ENCODE measurements around the gene LRRC8C. TPM values are rescaled to one million over a fixed set of nuclear protein-coding genes. Genes with fewer than 3 reads are reported as not detected.

Gene LRRC8C
- total RNA-seq, 1 donor from 2014 or later: 5.2 TPM

GRCh38 chr1:89697383-89697782 lies 64.5 kb downstream of the LRRC8C start:
- Mint-ChIP-seq H3K36me3 (peaks cover 5% of the 10 kb centered on the region), H3K4me3 (no peak overlapping the region), H3K4me1 (ENCODE audit: unreplicated experiment) (peaks cover 25% of the 10 kb centered on the region), H3K27ac (no peak overlapping the region), H3K27me3 (no peaks in the 10 kb centered on the region), H3K9me3 (no peaks in the 10 kb centered on the region)
- TF ChIP-seq, protein P1, sequence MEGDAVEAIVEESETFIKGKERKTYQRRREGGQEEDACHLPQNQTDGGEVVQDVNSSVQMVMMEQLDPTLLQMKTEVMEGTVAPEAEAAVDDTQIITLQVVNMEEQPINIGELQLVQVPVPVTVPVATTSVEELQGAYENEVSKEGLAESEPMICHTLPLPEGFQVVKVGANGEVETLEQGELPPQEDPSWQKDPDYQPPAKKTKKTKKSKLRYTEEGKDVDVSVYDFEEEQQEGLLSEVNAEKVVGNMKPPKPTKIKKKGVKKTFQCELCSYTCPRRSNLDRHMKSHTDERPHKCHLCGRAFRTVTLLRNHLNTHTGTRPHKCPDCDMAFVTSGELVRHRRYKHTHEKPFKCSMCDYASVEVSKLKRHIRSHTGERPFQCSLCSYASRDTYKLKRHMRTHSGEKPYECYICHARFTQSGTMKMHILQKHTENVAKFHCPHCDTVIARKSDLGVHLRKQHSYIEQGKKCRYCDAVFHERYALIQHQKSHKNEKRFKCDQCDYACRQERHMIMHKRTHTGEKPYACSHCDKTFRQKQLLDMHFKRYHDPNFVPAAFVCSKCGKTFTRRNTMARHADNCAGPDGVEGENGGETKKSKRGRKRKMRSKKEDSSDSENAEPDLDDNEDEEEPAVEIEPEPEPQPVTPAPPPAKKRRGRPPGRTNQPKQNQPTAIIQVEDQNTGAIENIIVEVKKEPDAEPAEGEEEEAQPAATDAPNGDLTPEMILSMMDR (conservative IDR thresholded peaks at IDR 0.05): no peak
- no peak for DNase-seq (ENCODE audit: extremely low spot score, unreplicated experiment)

- no peak for DNase-seq (ENCODE audit: extremely low spot score, unreplicated experiment)
- Mint-ChIP-seq H3K36me3 (peaks cover 5% of the 10 kb centered on the region), H3K27me3 (no peaks in the 10 kb centered on the region), H3K4me1 (ENCODE audit: unreplicated experiment) (peaks cover 19% of the 10 kb centered on the region), H3K27ac (no peak overlapping the region), H3K4me3 (no peak overlapping the region), H3K9me3 (no peaks in the 10 kb centered on the region)
- TF ChIP-seq, protein P1 (conservative IDR thresholded peaks at IDR 0.05): no peak
Measured at GRCh38 chr1:89698020-89698560, 65.2 kb downstream of the LRRC8C start.

- peaks cover 5% of the 10 kb centered on the region for H3K36me3 Mint-ChIP-seq
- H3K4me3 Mint-ChIP-seq: no peak overlapping the region
Measured at GRCh38 chr1:89698624-89699023, 65.7 kb downstream of the LRRC8C start.

DNA sequence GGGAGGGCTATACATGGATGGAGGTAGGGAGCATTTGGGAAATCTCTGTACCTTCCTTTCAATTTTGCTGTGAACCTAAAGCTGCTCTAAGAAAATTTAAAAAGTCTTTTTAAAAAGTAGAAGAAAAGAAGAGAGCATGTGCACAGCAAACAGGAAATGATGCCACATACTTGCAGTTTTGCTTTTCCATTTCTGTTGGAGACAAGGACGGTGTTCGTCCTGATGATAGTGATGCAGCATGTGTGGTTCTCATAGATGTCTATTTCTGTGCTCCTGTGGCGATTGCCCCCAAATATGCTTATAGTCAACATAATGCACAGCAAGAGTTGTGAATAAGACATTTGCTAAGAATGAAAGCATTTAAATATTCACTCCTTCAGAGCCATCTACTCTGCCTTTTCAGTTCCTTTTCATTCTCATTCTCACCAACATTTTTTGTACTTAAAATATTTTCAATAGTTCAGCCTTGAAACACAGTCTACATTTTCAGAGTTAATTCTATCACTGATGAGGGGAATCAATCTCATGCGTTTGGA lies 66.6 kb downstream of the LRRC8C start:
- no peaks in the 10 kb centered on the region for H3K27me3 Mint-ChIP-seq
- H3K9me3 Mint-ChIP-seq: no peaks in the 10 kb centered on the region
- H3K36me3 Mint-ChIP-seq: peaks cover 5% of the 10 kb centered on the region
- peaks cover 19% of the 10 kb centered on the region for H3K4me1 Mint-ChIP-seq (ENCODE audit: unreplicated experiment)
- TF ChIP-seq, protein P1 (conservative IDR thresholded peaks at IDR 0.05): no peak
- no peak overlapping the region for H3K4me3 Mint-ChIP-seq
- no peak overlapping the region for H3K27ac Mint-ChIP-seq
- DNase-seq (ENCODE audit: extremely low spot score, unreplicated experiment): no peak

More at GRCh38 chr1:89698624-89699023, 65.7 kb downstream of the LRRC8C start:
- no peak for DNase-seq (ENCODE audit: extremely low spot score, unreplicated experiment)
- Mint-ChIP-seq H3K4me1 (ENCODE audit: unreplicated experiment) (peaks cover 19% of the 10 kb centered on the region), H3K27ac (no peak overlapping the region), H3K27me3 (no peaks in the 10 kb centered on the region), H3K9me3 (no peaks in the 10 kb centered on the region)
- TF ChIP-seq, protein P1 (conservative IDR thresholded peaks at IDR 0.05): no peak

DNA sequence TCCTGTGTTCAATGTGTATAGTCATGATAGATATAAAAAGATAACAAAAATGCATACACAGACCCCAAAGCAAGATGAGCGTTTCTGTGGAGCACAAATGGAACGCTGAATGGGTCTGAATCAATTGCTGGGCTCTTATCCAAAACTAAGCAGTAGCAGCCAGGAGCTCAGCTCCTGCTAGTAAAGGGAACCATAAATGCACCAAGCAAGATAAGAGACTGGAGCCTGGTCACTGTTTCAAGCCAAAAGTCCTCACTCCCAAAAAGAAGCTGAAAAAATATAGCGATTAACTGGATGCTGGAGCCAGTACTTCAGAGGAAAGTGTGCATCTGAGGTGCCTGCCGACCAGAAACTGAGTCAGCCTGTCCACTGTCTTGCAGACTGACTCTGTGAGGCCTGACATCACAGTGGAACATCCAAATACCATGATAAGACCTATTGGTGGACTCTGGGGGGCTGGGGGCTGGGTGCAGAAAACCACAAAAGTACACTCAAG lies 68.9 kb downstream of the LRRC8C start:
- no peaks in the 10 kb centered on the region for H3K27me3 Mint-ChIP-seq
- TF ChIP-seq, protein P1 (conservative IDR thresholded peaks at IDR 0.05): no peak
- H3K4me3 Mint-ChIP-seq: no peak overlapping the region
- peaks cover 5% of the 10 kb centered on the region for H3K36me3 Mint-ChIP-seq
- no peak for DNase-seq (ENCODE audit: extremely low spot score, unreplicated experiment)
- H3K4me1 Mint-ChIP-seq (ENCODE audit: unreplicated experiment): peaks cover 19% of the 10 kb centered on the region
- H3K27ac Mint-ChIP-seq: no peak overlapping the region
- H3K9me3 Mint-ChIP-seq: no peaks in the 10 kb centered on the region
